ENCODE results near the gene SLC16A4.

SLC16A4 gene

GRCh38 chr1:110324667-110325066 lies 66.2 kb downstream of the SLC16A4 start:
- DNase-seq = no peak

GRCh38 chr1:110321846-110322245 lies 69.0 kb downstream of the SLC16A4 start:
- DNase-seq = no peak

- DNase-seq = no peak
Measured at GRCh38 chr1:110321045-110321444, 69.8 kb downstream of the SLC16A4 start.

GRCh38 chr1:110320168-110320518 lies 70.7 kb downstream of the SLC16A4 start:
- DNase-seq = no peak

GRCh38 chr1:110319332-110320167 lies 71.3 kb downstream of the SLC16A4 start:
- DNase-seq = no peak

- no peak for DNase-seq
Measured at GRCh38 chr1:110318046-110318445, 72.8 kb downstream of the SLC16A4 start.

- no peak for DNase-seq
Measured at GRCh38 chr1:110316735-110317134, 74.1 kb downstream of the SLC16A4 start.

Measured in fibroblast of skin of back (primary cell).